Stimulated activated CD8-positive, alpha-beta memory T cell treated with anti-CD3 and anti-CD28 coated beads, Interleukin-4, amount 100 ng/mL, for 1 hour (primary cell): Measurements from ENCODE around the gene OGFRL1.

Experiments
- DNase-seq, 2 donors: peaks; one replicate each; pipeline ENCODE4 v3.0.0-alpha.2; 2020; ENCODE audit warnings: low read depth in 2 of 2, low spot score in 1 of 2

OGFRL1 gene

GRCh38 chr6:71333050-71333449, 44.4 kb downstream of the OGFRL1 start:
- DNase-seq = no peak

- no peak for DNase-seq
These were observed 45.1 kb downstream of the OGFRL1 start for GRCh38 chr6:71333697-71334096.

GRCh38 chr6:71334768-71335167, 46.2 kb downstream of the OGFRL1 start:
- DNase-seq = no peak

GRCh38 chr6:71335544-71335943, 46.9 kb downstream of the OGFRL1 start:
- no peak for DNase-seq

GRCh38 chr6:71336901-71337300, 48.3 kb downstream of the OGFRL1 start:
- no peak for DNase-seq

- DNase-seq = no peak
These were observed 50.1 kb downstream of the OGFRL1 start for GRCh38 chr6:71338540-71339316.

- no peak for DNase-seq
These were observed 54.2 kb downstream of the OGFRL1 start for GRCh38 chr6:71342772-71343171.

- DNase-seq = no peak
These were observed 57.1 kb downstream of the OGFRL1 start for GRCh38 chr6:71345476-71346333.

GRCh38 chr6:71346334-71346694, 57.7 kb downstream of the OGFRL1 start:
- no peak for DNase-seq

- DNase-seq = no peak
These were observed 58.5 kb downstream of the OGFRL1 start for GRCh38 chr6:71347119-71347518.

GRCh38 chr6:71349395-71349794, 60.8 kb downstream of the OGFRL1 start:
- no peak for DNase-seq

- no peak for DNase-seq
These were observed 61.5 kb downstream of the OGFRL1 start for GRCh38 chr6:71349976-71350615.

GRCh38 chr6:71351190-71351589, 62.6 kb downstream of the OGFRL1 start:
- DNase-seq = no peak
